HG03354 (cell line): Measurements from ENCODE around the gene TRMT1.
"Not testable (repeated sequence)": the region's sequence is repeated elsewhere in the genome, so short reads cannot be mapped to it uniquely, and the experiment has no call there.

Source experiments
- ATAC-seq: cut with Tn5 transposase; IDR thresholded peaks from one replicate; pipeline ENCODE4 v1.9.1; 2021; ENCODE audit warnings: mild to moderate bottlenecking; ENCODE audit not compliant: unreplicated experiment, poor library complexity, severe bottlenecking

The TRMT1 gene

GRCh38 chr19:13150931-13151604 is 34.5 kb upstream of the TRMT1 start:
- ATAC-seq = no peak

GRCh38 chr19:13150187-13150930 is 33.8 kb upstream of the TRMT1 start, which contains the start of the genes IER2 and STX10:
IER2 (plus strand) TSS chr19:13150411; CDS start chr19:13153187, 2,776 bp downstream.
STX10 (minus strand) TSS chr19:13150375; CDS start chr19:13150173, 202 bp downstream.
- peak; percentile 38 for ATAC-seq

GRCh38 chr19:13149628-13150186 is 33.2 kb upstream of the TRMT1 start:
- ATAC-seq = peak; percentile 1

DNA sequence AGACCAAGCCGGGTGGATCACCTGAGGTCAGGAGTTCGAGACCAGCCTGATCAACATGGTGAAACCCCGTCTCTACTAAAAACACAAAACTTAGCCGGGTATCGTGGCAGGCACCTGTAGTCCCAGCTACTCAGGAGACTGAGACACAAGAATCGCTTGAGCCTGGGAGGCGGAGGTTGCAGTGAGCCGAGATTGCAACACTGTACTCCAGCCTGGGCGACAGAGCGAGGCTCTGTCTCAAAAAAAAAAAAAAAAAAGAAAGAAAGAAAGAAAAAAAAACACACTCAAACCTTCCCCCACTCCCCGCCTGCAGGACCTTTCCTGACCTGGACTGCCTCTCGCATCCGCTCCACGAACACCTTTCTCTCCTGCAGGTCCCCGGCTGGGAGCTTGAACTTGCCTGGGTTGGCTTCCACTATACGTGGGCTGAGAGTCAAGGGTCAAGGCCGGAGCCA is 32.7 kb upstream of the TRMT1 start:
- not testable (repeated sequence) for ATAC-seq

- no peak for ATAC-seq
These were observed 30.4 kb upstream of the TRMT1 start for GRCh38 chr19:13146763-13147563.

DNA sequence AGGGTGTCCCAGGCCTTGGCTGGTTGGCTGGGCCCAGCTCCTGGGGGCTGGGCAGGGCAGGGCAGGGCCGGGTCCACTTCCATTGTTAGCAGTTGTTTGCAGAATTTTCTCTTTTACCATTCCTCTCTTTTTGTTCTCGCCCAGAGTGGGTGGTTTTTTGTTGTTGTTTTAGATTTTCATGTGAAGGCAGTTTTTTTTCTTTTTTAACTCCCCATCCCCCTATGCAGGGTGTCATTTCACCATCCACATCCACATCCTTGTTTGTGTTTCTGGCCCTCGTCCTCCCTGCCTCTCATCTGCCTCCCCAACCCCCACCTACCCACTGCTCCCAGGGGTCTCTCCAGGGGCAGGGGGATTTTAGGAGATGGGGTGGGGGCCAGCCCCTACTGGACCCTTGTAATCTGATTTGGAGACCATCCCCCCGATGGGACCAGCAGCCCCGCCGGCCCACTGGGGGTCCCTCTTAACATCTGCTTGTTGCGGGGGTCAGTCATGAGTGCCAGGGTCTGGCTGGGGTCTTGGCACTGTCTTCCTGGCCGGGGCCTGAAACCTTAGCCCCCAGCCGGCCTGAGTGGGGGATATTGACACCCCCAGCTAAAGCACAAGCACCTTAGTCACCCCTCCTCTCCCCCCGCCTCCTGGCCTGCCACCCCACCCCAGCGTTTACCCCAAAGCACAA is 23.2 kb upstream of the TRMT1 start:
- no peak for ATAC-seq

- no peak for ATAC-seq
These were observed 22.3 kb upstream of the TRMT1 start for GRCh38 chr19:13138916-13139198.

DNA sequence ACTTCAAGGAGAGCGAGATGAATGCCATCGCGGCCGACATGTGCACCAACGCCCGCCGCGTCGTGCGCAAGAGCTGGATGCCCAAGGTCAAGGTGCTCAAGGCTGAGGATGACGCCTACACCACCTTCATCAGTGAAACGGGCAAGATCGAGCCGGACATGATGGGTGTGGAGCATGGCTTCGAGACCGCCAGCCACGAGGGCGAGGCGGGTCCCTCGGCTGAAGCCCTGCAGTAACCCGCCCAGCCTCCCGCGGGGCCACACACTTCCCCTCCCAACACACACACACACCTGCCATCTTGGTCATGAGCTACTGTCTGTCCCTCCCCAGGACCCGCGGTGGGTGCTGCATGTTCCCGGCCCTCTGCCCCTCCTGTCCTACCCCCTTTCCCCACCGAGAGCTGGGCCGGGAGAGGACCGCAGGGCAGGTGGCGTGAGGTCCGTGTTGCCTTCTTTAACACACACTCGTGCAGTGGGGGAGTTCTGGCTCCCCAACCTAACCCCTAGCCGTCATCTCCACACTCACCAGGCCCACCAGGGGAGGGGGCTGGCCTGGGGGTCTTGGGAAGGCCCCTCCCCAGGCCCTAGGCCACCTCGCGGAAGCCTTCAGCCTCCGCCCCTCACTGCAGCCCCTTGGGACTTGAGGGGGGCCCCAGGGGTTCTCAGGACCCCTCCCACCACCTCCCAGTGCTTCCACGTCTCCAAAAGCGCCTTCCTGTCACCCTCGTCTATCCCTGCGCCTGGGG is 21.8 kb upstream of the TRMT1 start:
- no peak for ATAC-seq

DNA sequence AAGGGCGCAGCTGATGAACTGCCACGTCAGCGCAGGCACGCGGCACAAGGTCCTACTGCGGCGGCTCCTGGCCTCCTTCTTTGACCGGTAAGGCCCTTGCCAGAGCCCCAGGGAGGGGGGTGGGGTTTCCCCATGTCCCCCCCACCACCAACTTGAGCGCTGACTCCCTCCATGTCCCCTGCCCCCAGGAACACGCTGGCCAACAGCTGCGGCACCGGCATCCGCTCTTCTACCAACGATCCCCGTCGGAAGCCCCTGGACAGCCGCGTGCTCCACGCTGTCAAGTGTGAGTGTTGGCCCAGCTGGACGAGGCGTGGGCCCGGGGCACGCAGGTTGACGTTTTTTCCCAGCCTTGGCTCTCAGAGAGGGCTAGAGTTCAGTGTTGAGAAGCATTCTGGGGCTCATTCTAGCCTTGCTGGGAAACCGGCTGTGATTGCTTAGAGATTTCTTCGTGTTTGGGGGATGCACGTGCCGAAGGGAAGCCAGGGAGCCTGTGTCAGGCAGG is 20.8 kb upstream of the TRMT1 start:
- no peak for ATAC-seq

DNA sequence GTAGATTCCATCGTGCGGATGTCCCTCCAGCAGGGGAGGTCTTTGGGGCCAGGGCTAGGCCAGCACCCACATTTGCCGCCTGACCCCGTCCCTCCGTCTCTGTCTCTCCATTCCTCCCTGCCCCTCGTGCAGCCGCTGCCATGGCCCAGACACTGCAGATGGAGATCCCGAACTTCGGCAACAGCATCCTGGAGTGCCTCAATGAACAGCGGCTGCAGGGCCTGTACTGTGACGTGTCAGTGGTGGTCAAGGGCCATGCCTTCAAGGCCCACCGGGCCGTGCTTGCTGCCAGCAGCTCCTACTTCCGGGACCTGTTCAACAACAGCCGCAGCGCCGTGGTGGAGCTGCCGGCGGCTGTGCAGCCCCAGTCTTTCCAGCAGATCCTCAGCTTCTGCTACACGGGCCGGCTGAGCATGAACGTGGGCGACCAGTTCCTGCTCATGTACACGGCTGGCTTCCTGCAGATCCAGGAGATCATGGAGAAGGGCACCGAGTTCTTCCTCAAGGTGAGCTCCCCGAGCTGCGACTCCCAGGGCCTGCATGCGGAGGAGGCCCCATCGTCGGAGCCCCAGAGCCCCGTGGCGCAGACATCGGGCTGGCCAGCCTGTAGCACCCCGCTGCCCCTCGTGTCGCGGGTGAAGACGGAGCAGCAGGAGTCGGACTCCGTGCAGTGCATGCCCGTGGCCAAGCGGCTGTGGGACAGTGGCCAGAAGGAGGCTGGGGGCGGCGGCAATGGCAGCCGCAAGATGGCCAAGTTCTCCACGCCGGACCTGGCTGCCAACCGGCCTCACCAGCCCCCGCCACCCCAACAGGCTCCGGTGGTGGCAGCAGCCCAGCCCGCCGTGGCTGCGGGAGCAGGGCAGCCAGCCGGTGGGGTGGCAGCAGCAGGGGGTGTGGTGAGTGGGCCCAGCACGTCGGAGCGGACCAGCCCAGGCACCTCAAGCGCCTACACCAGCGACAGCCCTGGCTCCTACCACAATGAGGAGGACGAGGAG is 18.8 kb upstream of the TRMT1 start:
- no peak for ATAC-seq

- ATAC-seq = no peak
These were observed 18.1 kb upstream of the TRMT1 start for GRCh38 chr19:13134626-13135025.

DNA sequence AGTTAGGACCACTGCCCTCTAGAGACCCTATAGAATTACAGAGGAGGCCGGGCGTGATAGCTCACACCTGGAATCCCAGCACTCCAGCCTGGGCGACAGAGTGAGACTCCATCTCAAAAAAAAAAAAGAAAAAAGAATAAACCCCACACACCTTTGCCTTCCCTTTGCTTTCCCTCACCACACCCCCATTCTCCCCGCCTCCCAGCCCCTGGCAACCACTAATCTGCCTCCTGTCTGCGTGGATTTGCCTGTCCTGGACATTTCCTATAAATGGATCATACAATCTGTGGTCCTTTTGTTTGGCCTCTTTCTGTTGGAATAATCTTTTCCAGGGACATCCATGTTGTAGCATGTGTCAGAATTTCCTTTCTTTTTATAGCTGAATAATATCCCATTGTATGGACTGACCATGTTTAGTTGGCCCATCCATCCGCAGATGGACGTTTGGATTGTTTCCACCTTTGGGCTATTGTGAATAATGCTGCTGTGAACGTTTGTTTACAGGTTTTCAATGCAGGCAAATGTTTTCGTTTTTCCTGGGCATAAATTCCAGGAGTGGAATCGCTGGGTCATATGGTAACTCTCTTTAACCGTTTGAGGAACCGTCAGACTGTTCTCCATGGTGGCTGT is 16.8 kb upstream of the TRMT1 start:
- no peak for ATAC-seq

DNA sequence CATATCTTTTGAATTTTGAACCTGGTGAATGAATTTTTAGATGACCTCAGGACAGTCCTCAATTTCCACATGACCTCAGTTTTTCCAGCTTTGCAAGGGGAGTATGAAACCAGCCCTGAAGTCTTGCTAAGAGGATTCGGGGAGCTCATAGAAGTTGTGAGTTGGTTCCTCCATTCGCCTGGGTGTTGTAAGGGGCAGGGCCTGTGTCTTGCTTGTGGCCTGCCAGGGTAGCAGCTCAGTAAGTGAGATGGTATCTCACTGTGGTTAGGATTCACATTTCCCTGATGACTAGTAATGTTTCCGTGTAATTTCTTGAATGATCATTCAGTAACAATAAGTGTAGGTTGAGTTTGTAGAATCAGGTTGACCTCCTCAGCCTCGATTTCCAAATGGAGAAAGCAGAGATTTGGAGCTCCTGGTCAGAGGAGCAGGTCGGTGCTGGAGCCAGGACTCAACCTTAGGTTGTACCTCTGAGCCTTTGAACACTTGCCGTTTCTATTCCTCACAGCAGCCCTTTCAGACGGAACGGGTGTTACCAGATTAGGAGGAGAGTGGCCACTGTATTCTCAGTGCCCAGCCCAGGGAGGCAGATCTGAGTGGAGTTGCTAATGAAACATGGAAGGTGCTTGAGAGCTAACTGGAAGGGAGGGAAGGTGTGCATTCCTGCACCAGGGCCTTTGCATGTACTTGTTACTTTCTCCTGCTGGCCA is 16.1 kb upstream of the TRMT1 start:
- ATAC-seq = no peak

GRCh38 chr19:13130886-13131490 is 14.4 kb upstream of the TRMT1 start:
- no peak for ATAC-seq

- no peak for ATAC-seq
These were observed 12.8 kb upstream of the TRMT1 start for GRCh38 chr19:13129384-13129783.

GRCh38 chr19:13128583-13128982 is 12.0 kb upstream of the TRMT1 start:
- ATAC-seq = no peak
